NB4 (cell line): Measurements from ENCODE around the gene GPLD1.

Experiments used
- CTCF ChIP-seq: IDR thresholded peaks from one replicate; pipeline ENCODE4 v1.5.1; 2012; ENCODE audit warnings: low read depth, low read length
- MYC ChIP-seq: IDR thresholded peaks from 2 replicates; pipeline ENCODE4 v1.6.1; 2011; ENCODE audit warnings: low read depth, low read length
- POLR2A ChIP-seq: IDR thresholded peaks from 2 replicates; pipeline ENCODE4 v1.6.1; 2011; ENCODE audit warnings: mild to moderate bottlenecking; ENCODE audit not compliant: insufficient read length; ENCODE audit errors: extremely low read depth
- TF ChIP-seq, protein P1 (sequence below): IDR thresholded peaks from 2 replicates; pipeline ENCODE4 v1.6.1; 2011; ENCODE audit warnings: low read depth, low read length

DNA sequence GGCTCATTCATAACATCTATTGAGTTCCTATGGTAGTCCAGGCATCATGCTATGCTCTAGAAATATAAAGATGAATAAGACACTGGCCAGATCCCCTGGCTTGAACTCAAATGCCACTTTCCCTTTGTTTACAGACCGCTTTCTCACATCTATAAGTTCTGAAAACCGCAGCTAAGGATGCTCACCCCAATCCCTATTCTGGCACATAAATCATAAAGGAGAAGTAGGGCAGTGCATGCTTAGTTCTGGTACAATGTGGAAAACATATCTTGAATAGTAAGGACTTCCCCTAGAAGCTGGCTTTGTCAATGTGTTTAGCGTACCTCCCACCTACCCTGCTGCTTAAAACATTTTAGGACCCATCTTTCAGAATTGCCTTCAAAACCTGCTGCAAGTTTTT lies 60.2 kb downstream of the GPLD1 start:
- TF ChIP-seq POLR2A (no peak), CTCF (no peak), MYC (no peak)
- TF ChIP-seq, protein P1, sequence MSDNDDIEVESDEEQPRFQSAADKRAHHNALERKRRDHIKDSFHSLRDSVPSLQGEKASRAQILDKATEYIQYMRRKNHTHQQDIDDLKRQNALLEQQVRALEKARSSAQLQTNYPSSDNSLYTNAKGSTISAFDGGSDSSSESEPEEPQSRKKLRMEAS: no peak
